Measurements from ENCODE around the gene DENND1A. TPM values are rescaled to one million over a fixed set of nuclear protein-coding genes. Genes with fewer than 3 reads are reported as not detected.

The DENND1A gene
- total and polyA plus RNA-seq, 4 experiments from 2014 or later, result 1.4 to 14.2 (median 9.9) TPM

- Mint-ChIP-seq H3K4me1 (peaks cover 19 to 34% (median 25%) of the 10 kb centered on the region in 4 donors), H3K27ac (no peak overlapping the region), H3K9me3 (no peaks in the 10 kb centered on the region), H3K36me3 (no peaks in the 10 kb centered on the region), H3K4me3 (no peak overlapping the region), H3K27me3 (no peaks in the 10 kb centered on the region)
- Histone ChIP-seq H3K4me3 (ENCODE audit: low read length in 2 of 2) (no peak overlapping the region), H3K27ac (ENCODE audit: low read depth, low read length) (no peak overlapping the region), H3K36me3 (ENCODE audit: insufficient read depth, low read length) (no peaks in the 10 kb centered on the region), H3K9me3 (ENCODE audit: control insufficient read depth in 1 of 2, low read length in 2 of 2) (no peaks in the 10 kb centered on the region), H3K27me3 (ENCODE audit: insufficient read depth, low read length) (no peaks in the 10 kb centered on the region), H3K4me1 (ENCODE audit: insufficient read depth, low read length) (peaks cover 26% of the 10 kb centered on the region)
- intact Hi-C loops (cut with micrococcal nuclease), result loop anchor here (10.0 kb wide), 1 partner anchor 529 kb away; no protein-coding TSS in a partner anchor
- ChIA-PET CTCF (ENCODE audit: partially characterized antibody) (interaction anchor here (2.7 kb wide), 1 partner anchor 11 kb away, joined by 11 read pairs; no protein-coding TSS in a partner anchor), POLR2A (ENCODE audit: partially characterized antibody) (no interaction called here)
- no peak for DNase-seq
Observed at GRCh38 chr9:123343443-123344191, 586.3 kb downstream of the DENND1A start.

GRCh38 chr9:123342247-123342646 is 587.7 kb downstream of the DENND1A start:
- intact Hi-C loops (cut with micrococcal nuclease), result loop anchor here (10.0 kb wide), 1 partner anchor 527 kb away; no protein-coding TSS in a partner anchor
- Mint-ChIP-seq H3K36me3 (no peaks in the 10 kb centered on the region), H3K4me3 (no peak overlapping the region), H3K4me1 (peaks cover 20 to 36% (median 28%) of the 10 kb centered on the region in 4 donors), H3K9me3 (no peaks in the 10 kb centered on the region), H3K27ac (no peak overlapping the region), H3K27me3 (no peaks in the 10 kb centered on the region)
- CTCF ChIA-PET (ENCODE audit: partially characterized antibody), result interaction anchor here (5.4 kb wide), 1 partner anchor 8 kb away, joined by 42 read pairs; no protein-coding TSS in a partner anchor
- no peak overlapping the region for H3K4me3 ChIP-seq (ENCODE audit: low read length in 2 of 2)
- no peak overlapping the region for H3K27ac ChIP-seq (ENCODE audit: low read depth, low read length)
- POLR2A ChIA-PET (ENCODE audit: partially characterized antibody), result no interaction called here
- H3K9me3 ChIP-seq (ENCODE audit: control insufficient read depth in 1 of 2, low read length in 2 of 2), result no peaks in the 10 kb centered on the region
- DNase-seq, result no peak
- peaks cover 29% of the 10 kb centered on the region for H3K4me1 ChIP-seq (ENCODE audit: insufficient read depth, low read length)
- H3K36me3 ChIP-seq (ENCODE audit: insufficient read depth, low read length), result no peaks in the 10 kb centered on the region
- no peaks in the 10 kb centered on the region for H3K27me3 ChIP-seq (ENCODE audit: insufficient read depth, low read length)

GRCh38 chr9:123341816-123342215 is 588.1 kb downstream of the DENND1A start:
- intact Hi-C loops (cut with micrococcal nuclease), result loop anchor here (10.0 kb wide), 1 partner anchor 527 kb away; no protein-coding TSS in a partner anchor
- no peaks in the 10 kb centered on the region for H3K36me3 Mint-ChIP-seq
- H3K4me1 Mint-ChIP-seq, result peaks cover 20 to 36% (median 28%) of the 10 kb centered on the region in 4 donors
- CTCF ChIA-PET (ENCODE audit: partially characterized antibody), result interaction anchor here (5.4 kb wide), 1 partner anchor 8 kb away, joined by 42 read pairs; no protein-coding TSS in a partner anchor
- H3K27ac Mint-ChIP-seq, result no peak overlapping the region
- H3K4me3 ChIP-seq (ENCODE audit: low read length in 2 of 2), result no peak overlapping the region
- no peak overlapping the region for H3K27ac ChIP-seq (ENCODE audit: low read depth, low read length)
- H3K27me3 Mint-ChIP-seq, result no peaks in the 10 kb centered on the region
- no peak for DNase-seq
- POLR2A ChIA-PET (ENCODE audit: partially characterized antibody), result no interaction called here
- H3K36me3 ChIP-seq (ENCODE audit: insufficient read depth, low read length), result no peaks in the 10 kb centered on the region
- H3K4me1 ChIP-seq (ENCODE audit: insufficient read depth, low read length), result peaks cover 29% of the 10 kb centered on the region
- H3K9me3 Mint-ChIP-seq, result no peaks in the 10 kb centered on the region
- H3K27me3 ChIP-seq (ENCODE audit: insufficient read depth, low read length), result no peaks in the 10 kb centered on the region
- H3K4me3 Mint-ChIP-seq, result peak overlapping the region in 1 of 8 donors; percentile 72
- no peaks in the 10 kb centered on the region for H3K9me3 ChIP-seq (ENCODE audit: control insufficient read depth in 1 of 2, low read length in 2 of 2)

- no peaks in the 10 kb centered on the region for H3K36me3 Mint-ChIP-seq
- Histone ChIP-seq H3K4me1 (ENCODE audit: insufficient read depth, low read length) (peaks cover 29% of the 10 kb centered on the region), H3K4me3 (ENCODE audit: low read length in 2 of 2) (peak overlapping the region; percentile 42 to 61), H3K36me3 (ENCODE audit: insufficient read depth, low read length) (no peaks in the 10 kb centered on the region), H3K27ac (ENCODE audit: low read depth, low read length) (peak overlapping the region; percentile 34), H3K9me3 (ENCODE audit: control insufficient read depth in 1 of 2, low read length in 2 of 2) (no peaks in the 10 kb centered on the region), H3K27me3 (ENCODE audit: insufficient read depth, low read length) (no peaks in the 10 kb centered on the region)
- peak in 4 of 5 donors; percentile 21 to 35 (median 24) for DNase-seq
- no peaks in the 10 kb centered on the region for H3K9me3 Mint-ChIP-seq
- intact Hi-C loops (cut with micrococcal nuclease), result loop anchor here (1.0 to 10.0 kb wide), 4 partner anchors 18 to 525 kb away; partner anchors contain the start of gene STRBP
- H3K27ac Mint-ChIP-seq, result peak overlapping the region; percentile 75 to 93 (median 89)
- H3K27me3 Mint-ChIP-seq, result no peaks in the 10 kb centered on the region
- H3K4me3 Mint-ChIP-seq, result peak overlapping the region; percentile 87 to 95 (median 90)
- POLR2A ChIA-PET (ENCODE audit: partially characterized antibody), result interaction anchor here (0.7 to 2.9 kb wide), 5 partner anchors 13 to 115 kb away, joined by 3 to 34 read pairs (median 4); partner anchors contain the start of gene STRBP
- CTCF ChIA-PET (ENCODE audit: partially characterized antibody), result interaction anchor here (1.0 to 5.4 kb wide), 7 partner anchors 9 to 80 kb away, joined by 3 to 42 read pairs (median 6); no protein-coding TSS in a partner anchor
- H3K4me1 Mint-ChIP-seq, result peaks cover 20 to 36% (median 28%) of the 10 kb centered on the region in 4 donors
Observed at GRCh38 chr9:123339666-123340510, 590.0 kb downstream of the DENND1A start.

- H3K4me1 ChIP-seq (ENCODE audit: insufficient read depth, low read length), result peaks cover 29% of the 10 kb centered on the region
- peak overlapping the region; percentile 34 for H3K27ac ChIP-seq (ENCODE audit: low read depth, low read length)
- no peaks in the 10 kb centered on the region for H3K27me3 Mint-ChIP-seq
- no peaks in the 10 kb centered on the region for H3K36me3 ChIP-seq (ENCODE audit: insufficient read depth, low read length)
- H3K27ac Mint-ChIP-seq, result peak overlapping the region; percentile 75 to 93 (median 89)
- CTCF ChIA-PET (ENCODE audit: partially characterized antibody), result interaction anchor here (0.7 to 5.4 kb wide), 8 partner anchors 8 to 236 kb away, joined by 3 to 42 read pairs (median 6); no protein-coding TSS in a partner anchor
- no peaks in the 10 kb centered on the region for H3K9me3 Mint-ChIP-seq
- peak overlapping the region; percentile 20 to 61 for H3K4me3 ChIP-seq (ENCODE audit: low read length in 2 of 2)
- peak; percentile 20 to 64 (median 30) for DNase-seq
- intact Hi-C loops (cut with micrococcal nuclease), result loop anchor here (1.0 to 5.0 kb wide), 3 partner anchors 17 to 112 kb away; partner anchors contain the start of gene STRBP
- no peaks in the 10 kb centered on the region for H3K36me3 Mint-ChIP-seq
- H3K9me3 ChIP-seq (ENCODE audit: control insufficient read depth in 1 of 2, low read length in 2 of 2), result no peaks in the 10 kb centered on the region
- POLR2A ChIA-PET (ENCODE audit: partially characterized antibody), result interaction anchor here (0.7 to 2.9 kb wide), 6 partner anchors 11 to 114 kb away, joined by 3 to 34 read pairs (median 4); partner anchors contain the start of gene STRBP
- H3K4me1 Mint-ChIP-seq, result peaks cover 20 to 36% (median 28%) of the 10 kb centered on the region in 4 donors
- H3K27me3 ChIP-seq (ENCODE audit: insufficient read depth, low read length), result no peaks in the 10 kb centered on the region
- peak overlapping the region; percentile 87 to 95 (median 90) for H3K4me3 Mint-ChIP-seq
Observed at GRCh38 chr9:123338710-123339665, 590.9 kb downstream of the DENND1A start.

GRCh38 chr9:123337971-123338370 is 592.0 kb downstream of the DENND1A start:
- no peaks in the 10 kb centered on the region for H3K36me3 Mint-ChIP-seq
- no peaks in the 10 kb centered on the region for H3K27me3 Mint-ChIP-seq
- ChIA-PET POLR2A (ENCODE audit: partially characterized antibody) (interaction anchor here (2.9 kb wide), 1 partner anchor 15 kb away, joined by 34 read pairs; no protein-coding TSS in a partner anchor), CTCF (ENCODE audit: partially characterized antibody) (interaction anchor here (5.4 kb wide), 1 partner anchor 12 kb away, joined by 42 read pairs; no protein-coding TSS in a partner anchor)
- intact Hi-C loops (cut with micrococcal nuclease), result loop anchor here (5.0 kb wide), 1 partner anchor 111 kb away; no protein-coding TSS in a partner anchor
- peaks cover 20 to 36% (median 28%) of the 10 kb centered on the region in 4 donors for H3K4me1 Mint-ChIP-seq
- Histone ChIP-seq H3K9me3 (ENCODE audit: control insufficient read depth in 1 of 2, low read length in 2 of 2) (no peaks in the 10 kb centered on the region), H3K27ac (ENCODE audit: low read depth, low read length) (no peak overlapping the region), H3K36me3 (ENCODE audit: insufficient read depth, low read length) (no peaks in the 10 kb centered on the region), H3K27me3 (ENCODE audit: insufficient read depth, low read length) (no peaks in the 10 kb centered on the region), H3K4me1 (ENCODE audit: insufficient read depth, low read length) (peaks cover 29% of the 10 kb centered on the region), H3K4me3 (ENCODE audit: low read length in 2 of 2) (no peak overlapping the region)
- H3K4me3 Mint-ChIP-seq, result peak overlapping the region in 2 of 8 donors; percentile 25 to 95
- H3K27ac Mint-ChIP-seq, result no peak overlapping the region
- no peak for DNase-seq
- H3K9me3 Mint-ChIP-seq, result no peaks in the 10 kb centered on the region
